Gastrocnemius medialis (tissue), 4 donors: ENCODE data around the gene SH2B3. TPM values are rescaled to one million over a fixed set of nuclear protein-coding genes. Genes with fewer than 3 reads are reported as not detected.
"Not testable (repeated sequence)": the region's sequence is repeated elsewhere in the genome, so short reads cannot be mapped to it uniquely, and the experiment has no call there.

Experiments used
- ATAC-seq, 2 donors: fragments of 150-250 bp; one replicate each; pipeline ENCODE4 v1.9.1; 2016
- DNase-seq, 2 donors: peaks; one replicate each; pipeline ENCODE4 v3.0.0-alpha.2; 2019
- H3K27ac ChIP-seq, 4 donors: fragments of 200-600 bp; sonication (generic); 1 replicate in 1 of 4; 2 replicates in 3 of 4; pipeline ENCODE4 v1.5.1; 2016 to 2018; ENCODE audit warnings: mild to moderate bottlenecking in 2 of 4, moderate library complexity in 1 of 4
- H3K27me3 ChIP-seq, 3 donors: fragments of 200-600 bp; sonication (generic) in 2 of 3; 1 replicate in 1 of 3; 2 replicates in 2 of 3; pipeline versions ENCODE4 v1.5.1 to v1.6.0; 2016 to 2019; ENCODE audit warnings: mild to moderate bottlenecking in 1 of 3, moderate library complexity in 1 of 3
- H3K36me3 ChIP-seq, 2 donors: fragments of 200-600 bp; sonication (generic) in 1 of 2; one replicate each; pipeline ENCODE4 v1.5.1; 2017 to 2018
- H3K4me1 ChIP-seq, 2 donors: fragments of 200-600 bp; sonication (generic) in 1 of 2; one replicate each; pipeline ENCODE4 v1.5.1; 2016 to 2017; ENCODE audit warnings: mild to moderate bottlenecking in 2 of 2
- H3K4me3 ChIP-seq, 4 donors: fragments of 200-600 bp; sonication (generic) in 3 of 4; 1 replicate in 1 of 4; 2 replicates in 3 of 4; pipeline ENCODE4 v1.5.1; 2016 to 2019; ENCODE audit warnings: mild to moderate bottlenecking in 2 of 4
- H3K9me3 ChIP-seq, 3 donors: fragments of 200-600 bp; sonication (generic) in 2 of 3; 1 replicate in 1 of 3; 2 replicates in 2 of 3; pipeline ENCODE4 v1.5.1; 2016 to 2019
- CTCF ChIP-seq, 5 experiments: fragments of 450-650 bp in 3 of 5; fragments of 200-600 bp in 2 of 5; sonication (generic) in 2 of 5; IDR thresholded peaks in 4 of 5; conservative IDR thresholded peaks in 1 of 5; 1 replicate in 4 of 5; 2 replicates in 1 of 5; pipeline ENCODE4 v1.5.1; 2016 to 2019; ENCODE audit warnings: antibody characterized with exemption in 5 of 5, mild to moderate bottlenecking in 3 of 5, moderate library complexity in 3 of 5
- POLR2A ChIP-seq, 2 donors: fragments of 450-650 bp; IDR thresholded peaks; one replicate each; pipeline ENCODE4 v1.6.1; 2017; ENCODE audit warnings: antibody characterized with exemption in 2 of 2, mild to moderate bottlenecking in 2 of 2, moderate library complexity in 2 of 2
- in situ Hi-C, 4 donors: fragments of 200-750 bp; cut with MboI; loops; one replicate each; pipeline versions ENCODE4 v1.15.0 to v1.8.0; 2017; ENCODE audit warnings: low sequenced_read_pairs in 4 of 4
- intact Hi-C: fragments of 100-400 bp; cut with DNase I; formaldehyde crosslinking; loops from one replicate; pipeline ENCODE4 v1.15.1; 2023; ENCODE audit warnings: low total_unique reads
- total RNA-seq, 4 donors: library from RNA; depleted of rRNA; stranded (reverse); fragments of >200 nt; gene quantifications; one replicate each; pipeline versions ENCODE4 v1.1.0 to v1.2.3, GENCODE V29; 2016

The SH2B3 gene
- total RNA-seq, 4 donors from 2014 or later: 10.4 to 20.0 (median 15.5) TPM

- Histone ChIP-seq H3K36me3 (no peaks in the 10 kb centered on the region), H3K27ac (peak within 1 kb of the TSS; percentile 66 to 89 (median 79)), H3K4me3 (peak within 1 kb of the TSS; percentile 80 to 98 (median 90)), H3K27me3 (no peaks in the 10 kb centered on the region), H3K9me3 (no peaks in the 10 kb centered on the region), H3K4me1 (peaks cover 12 to 19% of the 10 kb centered on the region in 2 donors)
- TF ChIP-seq POLR2A (IDR thresholded peaks at IDR 0.05): peak; percentile 63 to 74
- TF ChIP-seq CTCF (IDR thresholded peaks at IDR 0.05 in 4 of 5, conservative IDR thresholded peaks at IDR 0.05 in 1 of 5): no peak
- DNase-seq: peak; percentile 91 to 92
- ATAC-seq: peak; percentile 90 to 95
- intact Hi-C loops: loop anchor here (1.0 to 2.0 kb wide), 2 partner anchors 36 to 230 kb away; partner anchors contain the start of genes ATXN2 and SH2B3
- in situ Hi-C loops: no loop called here
Measured at GRCh38 chr12:111368788-111369495, 36.8 kb upstream of the SH2B3 start, which contains the start of gene PHETA1. TSS of gene PHETA1 (minus strand) at chr12:111369095. CDS start at chr12:111363427, 5,668 bp downstream.

- no peaks in the 10 kb centered on the region for H3K9me3 ChIP-seq
- no peaks in the 10 kb centered on the region for H3K27me3 ChIP-seq
- ATAC-seq: peak; percentile 14 to 23
- peaks cover 12 to 19% of the 10 kb centered on the region in 2 donors for H3K4me1 ChIP-seq
- DNase-seq: no peak
- H3K36me3 ChIP-seq: no peaks in the 10 kb centered on the region
- intact Hi-C loops (loop anchor here (1.0 to 2.0 kb wide), 2 partner anchors 35 to 230 kb away; partner anchors contain the start of genes ATXN2 and SH2B3), in situ Hi-C loops (no loop called here)
- H3K4me3 ChIP-seq: peak overlapping the region; percentile 80 to 98 (median 90)
- H3K27ac ChIP-seq: peak overlapping the region; percentile 66 to 89 (median 72)
- no peak for TF ChIP-seq CTCF (IDR thresholded peaks at IDR 0.05 in 4 of 5, conservative IDR thresholded peaks at IDR 0.05 in 1 of 5)
- TF ChIP-seq POLR2A (IDR thresholded peaks at IDR 0.05): no peak
Measured at GRCh38 chr12:111369496-111370220, 36.1 kb upstream of the SH2B3 start.

GRCh38 chr12:111373231-111373630 lies 32.5 kb upstream of the SH2B3 start:
- in situ Hi-C loops, H3K36me3 ChIP-seq, intact Hi-C loops, H3K27ac ChIP-seq, DNase-seq, H3K4me3 ChIP-seq, H3K4me1 ChIP-seq, H3K27me3 ChIP-seq, H3K9me3 ChIP-seq, ATAC-seq: not testable (repeated sequence)

- TF ChIP-seq POLR2A (IDR thresholded peaks at IDR 0.05) (no peak), CTCF (IDR thresholded peaks at IDR 0.05 in 4 of 5, conservative IDR thresholded peaks at IDR 0.05 in 1 of 5) (no peak)
- Histone ChIP-seq H3K27ac (no peak overlapping the region), H3K27me3 (no peaks in the 10 kb centered on the region), H3K4me3 (no peak overlapping the region), H3K4me1 (no peaks in the 10 kb centered on the region), H3K36me3 (no peaks in the 10 kb centered on the region), H3K9me3 (no peaks in the 10 kb centered on the region)
- ATAC-seq (no peak), DNase-seq (no peak)
- in situ Hi-C loops: loop anchor here in 2 of 4 donors (25.0 kb wide), 2 partner anchors 160 to 310 kb away; partner anchors contain the start of genes ACAD10 (in 1 of the 2) and BRAP (in 1 of the 2)
- intact Hi-C loops: no loop called here
Measured at GRCh38 chr12:111377440-111377839, 28.3 kb upstream of the SH2B3 start.
